ENCODE results near the gene TNFSF12.

DNA sequence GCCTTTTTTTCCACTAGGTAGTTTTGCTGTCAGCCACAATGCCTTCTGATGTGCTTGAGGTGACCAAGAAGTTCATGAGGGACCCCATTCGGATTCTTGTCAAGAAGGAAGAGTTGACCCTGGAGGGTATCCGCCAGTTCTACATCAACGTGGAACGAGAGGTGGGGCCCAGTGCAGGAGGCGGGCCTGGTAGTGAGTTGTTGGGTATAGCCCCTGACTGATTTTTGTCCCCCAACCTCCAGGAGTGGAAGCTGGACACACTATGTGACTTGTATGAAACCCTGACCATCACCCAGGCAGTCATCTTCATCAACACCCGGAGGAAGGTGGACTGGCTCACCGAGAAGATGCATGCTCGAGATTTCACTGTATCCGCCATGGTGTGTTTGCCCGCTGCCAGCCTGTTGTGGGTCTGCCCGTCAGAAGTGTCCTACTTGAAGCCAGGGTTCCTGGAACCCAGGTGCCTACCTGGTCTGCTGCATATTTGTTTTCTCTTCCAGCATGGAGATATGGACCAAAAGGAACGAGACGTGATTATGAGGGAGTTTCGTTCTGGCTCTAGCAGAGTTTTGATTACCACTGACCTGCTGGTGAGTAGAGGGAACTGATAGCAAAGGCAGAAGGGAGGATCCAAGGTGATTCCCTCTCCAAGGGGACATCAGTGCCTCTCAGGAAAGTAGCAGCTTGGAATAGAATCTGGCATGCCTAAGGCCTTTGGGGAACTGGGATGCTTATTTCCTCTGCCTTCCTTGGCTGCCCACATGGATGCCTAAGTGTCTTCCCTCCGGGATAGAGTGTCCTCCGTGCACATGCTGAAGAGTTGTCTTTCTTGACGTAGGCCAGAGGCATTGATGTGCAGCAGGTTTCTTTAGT is 28.7 kb downstream of the TNFSF12 start:
- TF ChIP-seq, protein P1, sequence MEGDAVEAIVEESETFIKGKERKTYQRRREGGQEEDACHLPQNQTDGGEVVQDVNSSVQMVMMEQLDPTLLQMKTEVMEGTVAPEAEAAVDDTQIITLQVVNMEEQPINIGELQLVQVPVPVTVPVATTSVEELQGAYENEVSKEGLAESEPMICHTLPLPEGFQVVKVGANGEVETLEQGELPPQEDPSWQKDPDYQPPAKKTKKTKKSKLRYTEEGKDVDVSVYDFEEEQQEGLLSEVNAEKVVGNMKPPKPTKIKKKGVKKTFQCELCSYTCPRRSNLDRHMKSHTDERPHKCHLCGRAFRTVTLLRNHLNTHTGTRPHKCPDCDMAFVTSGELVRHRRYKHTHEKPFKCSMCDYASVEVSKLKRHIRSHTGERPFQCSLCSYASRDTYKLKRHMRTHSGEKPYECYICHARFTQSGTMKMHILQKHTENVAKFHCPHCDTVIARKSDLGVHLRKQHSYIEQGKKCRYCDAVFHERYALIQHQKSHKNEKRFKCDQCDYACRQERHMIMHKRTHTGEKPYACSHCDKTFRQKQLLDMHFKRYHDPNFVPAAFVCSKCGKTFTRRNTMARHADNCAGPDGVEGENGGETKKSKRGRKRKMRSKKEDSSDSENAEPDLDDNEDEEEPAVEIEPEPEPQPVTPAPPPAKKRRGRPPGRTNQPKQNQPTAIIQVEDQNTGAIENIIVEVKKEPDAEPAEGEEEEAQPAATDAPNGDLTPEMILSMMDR (IDR thresholded peaks at IDR 0.05), result no peak
- TF ChIP-seq EP300 (IDR thresholded peaks at IDR 0.05), result no peak
- TF ChIP-seq POLR2AphosphoS5 (IDR thresholded peaks at IDR 0.05), result no peak

Measured in sigmoid colon (tissue), 4 donors.